Measurements from ENCODE around the gene KIF17. TPM values are rescaled to one million over a fixed set of nuclear protein-coding genes. Genes with fewer than 3 reads are reported as not detected.

The KIF17 gene
- total and polyA plus RNA-seq, 2 of the 8 experiments (the other 6 are each of a cell fraction or from before 2014, with no cell fraction given) = 6.9 to 10.4 TPM

DNA sequence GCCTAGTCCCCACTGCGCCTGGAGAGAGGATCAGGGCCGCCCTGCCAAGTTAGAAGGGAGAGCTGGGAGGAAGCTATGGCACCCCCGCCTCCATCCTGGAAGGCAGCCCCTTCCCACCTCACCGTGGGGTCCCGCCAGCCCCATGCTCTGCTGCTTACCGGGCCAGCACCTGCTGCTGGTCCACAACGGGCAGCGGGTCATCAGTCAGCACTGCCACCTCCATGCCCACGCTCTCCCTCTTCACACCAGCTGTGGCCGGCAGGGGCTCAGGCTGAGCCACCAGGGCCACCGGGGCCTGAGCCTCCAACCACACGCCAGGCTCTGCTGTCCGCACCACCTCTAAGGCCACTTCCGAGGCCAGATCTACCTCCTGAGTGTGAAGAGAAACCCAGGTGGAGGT is 33.2 kb downstream of the KIF17 start:
- no peaks in the 10 kb centered on the region for H3K23me2 ChIP-seq (ENCODE audit: low read depth, low read length)
- no peaks in the 10 kb centered on the region; a peak in 1 of 7 replicates for H3K4me1 ChIP-seq (replicated peaks in 1 of 4; ENCODE audit: control insufficient read depth in 3 of 4, insufficient read depth in 4 of 4, low read length in 3 of 4)
- no peak overlapping the region for H2AK5ac ChIP-seq (ENCODE audit: low read depth, low read length)
- 95% methylated on average over 9 of the region's 14 CpGs; no CpG with 5 or more reads in 1 of the 2 experiments for WGBS, 2 experiments (ENCODE audit: extremely low coverage in 1 of 2, insufficient coverage in 1 of 2, insufficient read length in 1 of 2, insufficient replicate concordance in 2 of 2, low coverage in 1 of 2, low lambda C conversion rate in 2 of 2, missing lambda C conversion rate in 1 of 2)
- no peaks in the 10 kb centered on the region for H3K79me2 ChIP-seq (ENCODE audit: control insufficient read depth in 1 of 2, insufficient read depth in 2 of 2, low read length in 2 of 2)
- H3K27me3 ChIP-seq (replicated peaks in 1 of 4; ENCODE audit: control insufficient read depth in 3 of 4, extremely low read depth in 1 of 4, insufficient read depth in 3 of 4, low read length in 3 of 4) = no peaks in the 10 kb centered on the region; a peak in 1 of 7 replicates
- H3K79me1 ChIP-seq (ENCODE audit: low read depth, low read length) = no peaks in the 10 kb centered on the region
- no peak overlapping the region for H3K23ac ChIP-seq (ENCODE audit: insufficient read length)
- H3K56ac ChIP-seq (replicated peaks; ENCODE audit: insufficient read length, low read depth, low read length) = no peak overlapping the region
- no peak for FAIRE-seq
- no peak overlapping the region for H3K18ac ChIP-seq (ENCODE audit: extremely low read depth, low read length)
- H3K27ac ChIP-seq (ENCODE audit: low read depth, low read length) = no peak overlapping the region
- no peak overlapping the region for H2BK12ac ChIP-seq (ENCODE audit: low read depth, low read length)
- no peak for DNase-seq (ENCODE audit: low read depth in 1 of 2, low spot score in 2 of 2)
- POLR2A ChIA-PET (ENCODE audit: partially characterized antibody) = interaction anchor here (2.2 kb wide), 1 partner anchor 11 kb away, joined by 9 read pairs; no protein-coding TSS in a partner anchor
- no peaks in the 10 kb centered on the region for H3K9me3 ChIP-seq (ENCODE audit: insufficient read depth in 2 of 2, low read depth in 1 of 2, low read length in 1 of 2)
- H4K91ac ChIP-seq (replicated peaks; ENCODE audit: insufficient read length, low read length) = no peak overlapping the region
- H3K4me2 ChIP-seq (ENCODE audit: insufficient read depth in 1 of 2, low read depth in 2 of 2, low read length in 2 of 2) = no peak overlapping the region
- no peak overlapping the region for H3K9ac ChIP-seq (replicated peaks in 1 of 4; ENCODE audit: extremely low read depth in 1 of 4, low read depth in 3 of 4, low read length in 3 of 4)
- no peak overlapping the region for H2AFZ ChIP-seq (ENCODE audit: low read length)
- no peak for TF ChIP-seq ZNF274 (IDR thresholded peaks at IDR 0.05; ENCODE audit: borderline replicate concordance, extremely low read depth, low read length)
- TF ChIP-seq NANOG (IDR thresholded peaks at IDR 0.05; ENCODE audit: insufficient read depth, low read depth, low read length, poor library complexity, severe bottlenecking) = no peak
- TF ChIP-seq, protein P1, sequence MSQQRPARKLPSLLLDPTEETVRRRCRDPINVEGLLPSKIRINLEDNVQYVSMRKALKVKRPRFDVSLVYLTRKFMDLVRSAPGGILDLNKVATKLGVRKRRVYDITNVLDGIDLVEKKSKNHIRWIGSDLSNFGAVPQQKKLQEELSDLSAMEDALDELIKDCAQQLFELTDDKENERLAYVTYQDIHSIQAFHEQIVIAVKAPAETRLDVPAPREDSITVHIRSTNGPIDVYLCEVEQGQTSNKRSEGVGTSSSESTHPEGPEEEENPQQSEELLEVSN (IDR thresholded peaks at IDR 0.05) = no peak
- no peak for TF ChIP-seq ASH2L (IDR thresholded peaks at IDR 0.05; ENCODE audit: low read length)
- no peak for TF ChIP-seq SP2 (IDR thresholded peaks at IDR 0.05; ENCODE audit: low read length)
- TF ChIP-seq, protein P2, sequence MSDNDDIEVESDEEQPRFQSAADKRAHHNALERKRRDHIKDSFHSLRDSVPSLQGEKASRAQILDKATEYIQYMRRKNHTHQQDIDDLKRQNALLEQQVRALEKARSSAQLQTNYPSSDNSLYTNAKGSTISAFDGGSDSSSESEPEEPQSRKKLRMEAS (IDR thresholded peaks at IDR 0.05) = no peak
- TF ChIP-seq JUN (IDR thresholded peaks at IDR 0.05; ENCODE audit: low read depth, low read length) = no peak
- no peak overlapping the region for H3K4me3 ChIP-seq (ENCODE audit: extremely low read depth in 1 of 4, insufficient read depth in 2 of 4, low read depth in 3 of 4, low read length in 4 of 4)
- CTCF ChIA-PET (ENCODE audit: partially characterized antibody) = interaction anchor here (0.6 to 2.2 kb wide), 3 partner anchors 11 to 816 kb away, joined by 3 to 6 read pairs (median 4); no protein-coding TSS in a partner anchor
- no peak overlapping the region for H2BK15ac ChIP-seq (ENCODE audit: low read length)
- H3K36me3 ChIP-seq (ENCODE audit: control insufficient read depth in 2 of 4, insufficient read depth in 4 of 4, low read length in 3 of 4) = peaks cover 0 to 4% (median 0%) of the 10 kb centered on the region in 4 experiments; a peak in 1 of 8 replicates
- H3K4ac ChIP-seq (replicated peaks; ENCODE audit: insufficient read length, low read depth, low read length) = no peak overlapping the region
- no peaks in the 10 kb centered on the region for H4K20me1 ChIP-seq (replicated peaks in 1 of 2; ENCODE audit: control insufficient read depth in 1 of 2, insufficient read depth in 2 of 2, low read length in 2 of 2)
- no peak overlapping the region for H2BK20ac ChIP-seq (ENCODE audit: low read length)
- no peak overlapping the region for H2BK120ac ChIP-seq (replicated peaks; ENCODE audit: low read depth, low read length)
- H4K5ac ChIP-seq (ENCODE audit: insufficient read length, low read depth, low read length) = no peak overlapping the region
- no peak overlapping the region for H4K8ac ChIP-seq (ENCODE audit: extremely low read depth, insufficient read depth, low read length)
- no peak overlapping the region for H2BK5ac ChIP-seq (ENCODE audit: low read depth, low read length)
- no peak overlapping the region for H3K14ac ChIP-seq (ENCODE audit: insufficient read length)
